ENCODE data around the gene MDFIC2. TPM values are rescaled to one million over a fixed set of nuclear protein-coding genes. Genes with fewer than 3 reads are reported as not detected.
"Not testable (repeated sequence)": the region's sequence is repeated elsewhere in the genome, so short reads cannot be mapped to it uniquely, and the experiment has no call there.

Gene MDFIC2
- total and polyA plus RNA-seq, 2 experiments from 2014 or later = not detected

GRCh38 chr3:70352215-70352614 is 39.8 kb upstream of the MDFIC2 start:
- Histone ChIP-seq H3K9ac (no peak overlapping the region), H3K9me3 (ENCODE audit: low read depth) (no peaks in the 10 kb centered on the region), H3K4me1 (ENCODE audit: insufficient read depth) (no peaks in the 10 kb centered on the region), H3F3A (ENCODE audit: insufficient read depth) (no peaks in the 10 kb centered on the region), H3K4me3 (no peak overlapping the region), H2AFZ (no peak overlapping the region), H3K79me2 (ENCODE audit: insufficient read depth) (no peaks in the 10 kb centered on the region), H3K9me2 (ENCODE audit: insufficient read depth) (no peaks in the 10 kb centered on the region), H3K4me2 (ENCODE audit: unreplicated experiment) (no peak overlapping the region), H4K20me1 (ENCODE audit: insufficient read depth) (no peaks in the 10 kb centered on the region), H3K36me3 (ENCODE audit: low read depth) (no peaks in the 10 kb centered on the region), H3K27me3 (replicated peaks; ENCODE audit: insufficient read depth) (no peaks in the 10 kb centered on the region), H3K27ac (no peak overlapping the region)
- TF ChIP-seq EZH2phosphoT487 (IDR thresholded peaks at IDR 0.05; ENCODE audit: insufficient read depth, low read depth) (no peak), EZH2 (IDR thresholded peaks at IDR 0.05; ENCODE audit: insufficient read depth, poor library complexity, severe bottlenecking) (no peak)
- in situ Hi-C loops (cut with MboI) = no loop called here
- no peak for DNase-seq

GRCh38 chr3:70342149-70342548 is 29.7 kb upstream of the MDFIC2 start:
- H3K4me1 ChIP-seq (ENCODE audit: insufficient read depth) = no peaks in the 10 kb centered on the region
- H3K9me3 ChIP-seq (ENCODE audit: low read depth) = no peaks in the 10 kb centered on the region
- no peaks in the 10 kb centered on the region for H3K9me2 ChIP-seq (ENCODE audit: insufficient read depth)
- no peaks in the 10 kb centered on the region for H4K20me1 ChIP-seq (ENCODE audit: insufficient read depth)
- TF ChIP-seq EZH2 (IDR thresholded peaks at IDR 0.05; ENCODE audit: insufficient read depth, poor library complexity, severe bottlenecking) (no peak), EZH2phosphoT487 (IDR thresholded peaks at IDR 0.05; ENCODE audit: insufficient read depth, low read depth) (no peak)
- in situ Hi-C loops (cut with MboI) = no loop called here
- no peaks in the 10 kb centered on the region for H3K79me2 ChIP-seq (ENCODE audit: insufficient read depth)
- no peak overlapping the region for H3K9ac ChIP-seq
- H3F3A ChIP-seq (ENCODE audit: insufficient read depth) = no peaks in the 10 kb centered on the region
- no peak overlapping the region for H3K4me3 ChIP-seq
- H3K4me2 ChIP-seq (ENCODE audit: unreplicated experiment) = no peak overlapping the region
- no peak overlapping the region for H2AFZ ChIP-seq
- no peak overlapping the region for H3K27ac ChIP-seq
- WGBS, 2 experiments (ENCODE audit: low coverage in 1 of 2, low lambda C conversion rate in 2 of 2, missing lambda C conversion rate in 2 of 2) = 3 to 14% methylated on average over 1 of the region's 1 CpG
- H3K36me3 ChIP-seq (ENCODE audit: low read depth) = no peaks in the 10 kb centered on the region
- no peak for DNase-seq
- no peaks in the 10 kb centered on the region for H3K27me3 ChIP-seq (replicated peaks; ENCODE audit: insufficient read depth)

- H4K20me1 ChIP-seq (ENCODE audit: insufficient read depth); H3K27me3 ChIP-seq (replicated peaks; ENCODE audit: insufficient read depth); in situ Hi-C loops (cut with MboI); H3F3A ChIP-seq (ENCODE audit: insufficient read depth); H3K79me2 ChIP-seq (ENCODE audit: insufficient read depth); H3K9me3 ChIP-seq (ENCODE audit: low read depth); H3K9ac ChIP-seq; H3K9me2 ChIP-seq (ENCODE audit: insufficient read depth); H3K4me1 ChIP-seq (ENCODE audit: insufficient read depth); H3K4me2 ChIP-seq (ENCODE audit: unreplicated experiment); H3K36me3 ChIP-seq (ENCODE audit: low read depth); H3K4me3 ChIP-seq; DNase-seq; H2AFZ ChIP-seq; H3K27ac ChIP-seq: not testable (repeated sequence)
- 35 to 60% methylated on average over 1 of the region's 1 CpG for WGBS, 2 experiments (ENCODE audit: low coverage in 1 of 2, low lambda C conversion rate in 2 of 2, missing lambda C conversion rate in 2 of 2)
These were observed 24.4 kb upstream of the MDFIC2 start for GRCh38 chr3:70336885-70337284.

- H3K27ac ChIP-seq = no peak overlapping the region
- WGBS, 2 experiments (ENCODE audit: low coverage in 1 of 2, low lambda C conversion rate in 2 of 2, missing lambda C conversion rate in 2 of 2) = 36 to 42% methylated on average over 3 of the region's 3 CpGs
- no peaks in the 10 kb centered on the region for H3K27me3 ChIP-seq (replicated peaks; ENCODE audit: insufficient read depth)
- H3K9ac ChIP-seq = no peak overlapping the region
- H3K9me2 ChIP-seq (ENCODE audit: insufficient read depth) = no peaks in the 10 kb centered on the region
- H3K9me3 ChIP-seq (ENCODE audit: low read depth) = no peaks in the 10 kb centered on the region
- H3K4me2 ChIP-seq (ENCODE audit: unreplicated experiment) = no peak overlapping the region
- DNase-seq = no peak
- H3K4me1 ChIP-seq (ENCODE audit: insufficient read depth) = no peaks in the 10 kb centered on the region
- H2AFZ ChIP-seq = no peak overlapping the region
- no peaks in the 10 kb centered on the region for H4K20me1 ChIP-seq (ENCODE audit: insufficient read depth)
- no peaks in the 10 kb centered on the region for H3K79me2 ChIP-seq (ENCODE audit: insufficient read depth)
- no peaks in the 10 kb centered on the region for H3F3A ChIP-seq (ENCODE audit: insufficient read depth)
- in situ Hi-C loops (cut with MboI) = no loop called here
- no peak overlapping the region for H3K4me3 ChIP-seq
- TF ChIP-seq EZH2phosphoT487 (IDR thresholded peaks at IDR 0.05; ENCODE audit: insufficient read depth, low read depth) (no peak), EZH2 (IDR thresholded peaks at IDR 0.05; ENCODE audit: insufficient read depth, poor library complexity, severe bottlenecking) (no peak)
- no peaks in the 10 kb centered on the region for H3K36me3 ChIP-seq (ENCODE audit: low read depth)
These were observed 20.6 kb upstream of the MDFIC2 start for GRCh38 chr3:70333080-70333479.

GRCh38 chr3:70315021-70315420 is 2.6 kb upstream of the MDFIC2 start:
- Histone ChIP-seq H3K27ac (no peak overlapping the region), H3K9me2 (ENCODE audit: insufficient read depth) (no peaks in the 10 kb centered on the region), H3K4me1 (ENCODE audit: insufficient read depth) (no peaks in the 10 kb centered on the region), H3F3A (ENCODE audit: insufficient read depth) (no peaks in the 10 kb centered on the region), H3K4me2 (ENCODE audit: unreplicated experiment) (no peak overlapping the region), H3K36me3 (ENCODE audit: low read depth) (no peaks in the 10 kb centered on the region), H3K9ac (no peak overlapping the region), H3K27me3 (replicated peaks; ENCODE audit: insufficient read depth) (no peaks in the 10 kb centered on the region), H3K4me3 (no peak overlapping the region), H3K79me2 (ENCODE audit: insufficient read depth) (no peaks in the 10 kb centered on the region), H3K9me3 (ENCODE audit: low read depth) (no peaks in the 10 kb centered on the region), H2AFZ (no peak overlapping the region), H4K20me1 (ENCODE audit: insufficient read depth) (no peaks in the 10 kb centered on the region)
- DNase-seq = no peak
- WGBS, 2 experiments (ENCODE audit: low coverage in 1 of 2, low lambda C conversion rate in 2 of 2, missing lambda C conversion rate in 2 of 2) = 5 to 8% methylated on average over 1 of the region's 1 CpG
- in situ Hi-C loops (cut with MboI) = no loop called here
- TF ChIP-seq EZH2 (IDR thresholded peaks at IDR 0.05; ENCODE audit: insufficient read depth, poor library complexity, severe bottlenecking) (no peak), EZH2phosphoT487 (IDR thresholded peaks at IDR 0.05; ENCODE audit: insufficient read depth, low read depth) (no peak)

Measured in GM23248 (cell line).